Memory B cell (primary cell): ENCODE measurements around the gene ACE.

Experiments
- ATAC-seq: fragments of 150-1000 bp; cut with Tn5 transposase; 2 replicates; pipeline ENCODE4 v1.10.0; 2021; ENCODE audit warnings: low read depth, mild to moderate bottlenecking, moderate library complexity
- DNase-seq, 2 donors: peaks; one replicate each; pipeline ENCODE4 v3.0.0; 2022; ENCODE audit warnings: low spot score in 2 of 2
- H3K27ac Mint-ChIP-seq: one replicate; pipeline ENCODE4 v1.8.0; 2022; ENCODE audit warnings: mild to moderate bottlenecking, moderate library complexity, mixed read lengths
- H3K27me3 Mint-ChIP-seq: one replicate; pipeline ENCODE4 v1.8.0; 2022; ENCODE audit warnings: mixed read lengths
- H3K36me3 Mint-ChIP-seq: one replicate; pipeline ENCODE4 v1.8.0; 2022; ENCODE audit warnings: mild to moderate bottlenecking, mixed read lengths
- H3K4me1 Mint-ChIP-seq: one replicate; pipeline ENCODE4 v1.8.0; 2022; ENCODE audit warnings: mixed read lengths
- H3K4me3 Mint-ChIP-seq: one replicate; pipeline ENCODE4 v1.8.0; 2022; ENCODE audit warnings: mild to moderate bottlenecking, moderate library complexity, mixed read lengths
- H3K9me3 Mint-ChIP-seq: one replicate; pipeline ENCODE4 v1.8.0; 2022; ENCODE audit warnings: mixed read lengths

ACE gene

GRCh38 chr17:63439687-63440086 is 37.2 kb upstream of the ACE start:
- Mint-ChIP-seq H3K27me3 (no peaks in the 10 kb centered on the region), H3K4me3 (peak overlapping the region; percentile 33), H3K27ac (peak overlapping the region; percentile 73), H3K9me3 (no peaks in the 10 kb centered on the region), H3K36me3 (no peaks in the 10 kb centered on the region), H3K4me1 (peaks cover 10% of the 10 kb centered on the region)
- DNase-seq, result no peak
- ATAC-seq, result no peak

- Mint-ChIP-seq H3K36me3 (no peaks in the 10 kb centered on the region), H3K27ac (peak overlapping the region; percentile 73), H3K9me3 (no peaks in the 10 kb centered on the region), H3K4me3 (peak overlapping the region; percentile 33), H3K4me1 (peaks cover 12% of the 10 kb centered on the region), H3K27me3 (no peaks in the 10 kb centered on the region)
- no peak for ATAC-seq
- DNase-seq, result no peak
Observed at GRCh38 chr17:63440127-63440769, 36.6 kb upstream of the ACE start.

- peaks cover 12% of the 10 kb centered on the region for H3K4me1 Mint-ChIP-seq
- peak overlapping the region; percentile 73 for H3K27ac Mint-ChIP-seq
- H3K27me3 Mint-ChIP-seq, result no peaks in the 10 kb centered on the region
- no peak overlapping the region for H3K4me3 Mint-ChIP-seq
- no peak for ATAC-seq
- H3K36me3 Mint-ChIP-seq, result no peaks in the 10 kb centered on the region
- H3K9me3 Mint-ChIP-seq, result no peaks in the 10 kb centered on the region
- no peak for DNase-seq
Observed at GRCh38 chr17:63440770-63441335, 36.0 kb upstream of the ACE start.

- no peak for ATAC-seq
- no peak for DNase-seq
- H3K4me3 Mint-ChIP-seq, result no peak overlapping the region
- H3K27ac Mint-ChIP-seq, result no peak overlapping the region
- no peaks in the 10 kb centered on the region for H3K36me3 Mint-ChIP-seq
- no peaks in the 10 kb centered on the region for H3K27me3 Mint-ChIP-seq
- H3K4me1 Mint-ChIP-seq, result peaks cover 12% of the 10 kb centered on the region
- no peaks in the 10 kb centered on the region for H3K9me3 Mint-ChIP-seq
Observed at GRCh38 chr17:63441654-63442053, 35.2 kb upstream of the ACE start.

DNA sequence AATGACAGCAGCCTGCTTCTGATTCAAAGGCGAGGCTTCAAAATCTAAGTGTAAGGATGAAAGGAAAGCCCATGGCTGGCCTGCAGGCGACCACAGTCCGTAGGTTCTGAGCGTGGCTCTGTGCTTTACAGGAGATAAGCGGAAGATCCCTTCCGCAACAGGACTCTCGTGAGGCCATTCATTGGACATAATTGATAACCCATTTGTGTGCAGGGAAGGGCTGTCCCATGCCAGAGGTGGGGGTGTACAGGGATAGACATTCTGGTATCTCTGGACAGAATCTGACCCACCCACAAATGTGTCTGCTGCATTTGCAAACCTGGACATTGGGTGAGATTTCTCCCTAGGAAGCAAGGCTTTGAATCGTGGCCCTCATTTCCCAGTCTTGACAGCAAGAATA is 34.8 kb upstream of the ACE start:
- no peak overlapping the region for H3K4me3 Mint-ChIP-seq
- ATAC-seq, result no peak
- no peaks in the 10 kb centered on the region for H3K27me3 Mint-ChIP-seq
- H3K9me3 Mint-ChIP-seq, result no peaks in the 10 kb centered on the region
- DNase-seq, result no peak
- H3K27ac Mint-ChIP-seq, result no peak overlapping the region
- peaks cover 15% of the 10 kb centered on the region for H3K4me1 Mint-ChIP-seq
- H3K36me3 Mint-ChIP-seq, result no peaks in the 10 kb centered on the region

DNA sequence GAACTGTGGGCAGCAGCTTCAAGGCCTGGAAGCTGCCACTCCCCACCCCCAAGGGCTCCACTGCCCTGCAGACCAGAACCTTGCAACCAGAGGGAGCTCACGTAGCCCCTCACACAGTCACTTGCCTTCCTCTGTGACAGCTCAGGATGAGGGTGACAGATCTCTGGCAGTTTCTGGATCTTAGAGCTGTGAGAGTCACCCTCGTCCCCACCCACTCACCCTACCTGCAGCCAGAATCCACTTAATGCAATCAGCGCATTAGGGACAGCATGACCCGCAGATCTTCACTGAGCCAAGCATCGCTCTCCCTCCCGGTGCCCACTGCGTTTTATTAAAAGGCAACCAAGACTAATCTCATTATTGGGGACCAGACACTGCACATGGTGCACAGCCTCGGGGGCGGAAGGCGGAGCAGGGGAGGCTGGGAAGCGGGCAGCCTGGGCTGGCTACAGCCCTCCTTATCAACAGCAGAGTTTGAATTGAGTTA is 34.3 kb upstream of the ACE start:
- Mint-ChIP-seq H3K4me1 (peaks cover 17% of the 10 kb centered on the region), H3K27ac (no peak overlapping the region), H3K4me3 (no peak overlapping the region), H3K27me3 (no peaks in the 10 kb centered on the region), H3K36me3 (no peaks in the 10 kb centered on the region), H3K9me3 (no peaks in the 10 kb centered on the region)
- DNase-seq (no peak), ATAC-seq (no peak)

DNA sequence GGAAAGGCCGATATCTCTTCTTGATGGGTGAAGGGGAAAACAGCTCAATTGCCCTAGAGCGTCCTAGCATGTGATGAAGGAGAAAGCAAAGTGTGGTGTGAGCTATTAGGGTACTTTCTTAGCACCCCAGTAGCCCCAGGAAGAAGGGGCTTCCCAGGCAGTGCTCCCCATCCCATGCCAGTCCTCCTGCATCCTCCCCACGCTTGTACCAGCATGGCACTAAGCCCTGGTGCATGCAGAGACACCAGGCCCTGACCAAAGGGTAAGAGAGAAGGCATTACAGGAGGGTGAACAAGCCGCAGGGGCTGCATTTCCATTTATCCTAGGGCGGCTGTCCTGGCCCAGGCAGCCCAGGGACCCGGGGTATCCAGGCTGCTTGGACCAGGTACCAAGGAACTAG is 33.8 kb upstream of the ACE start:
- H3K36me3 Mint-ChIP-seq, result no peaks in the 10 kb centered on the region
- no peaks in the 10 kb centered on the region for H3K9me3 Mint-ChIP-seq
- DNase-seq (no peak), ATAC-seq (no peak)
- no peak overlapping the region for H3K27ac Mint-ChIP-seq
- peaks cover 17% of the 10 kb centered on the region for H3K4me1 Mint-ChIP-seq
- H3K27me3 Mint-ChIP-seq, result no peaks in the 10 kb centered on the region
- no peak overlapping the region for H3K4me3 Mint-ChIP-seq

DNA sequence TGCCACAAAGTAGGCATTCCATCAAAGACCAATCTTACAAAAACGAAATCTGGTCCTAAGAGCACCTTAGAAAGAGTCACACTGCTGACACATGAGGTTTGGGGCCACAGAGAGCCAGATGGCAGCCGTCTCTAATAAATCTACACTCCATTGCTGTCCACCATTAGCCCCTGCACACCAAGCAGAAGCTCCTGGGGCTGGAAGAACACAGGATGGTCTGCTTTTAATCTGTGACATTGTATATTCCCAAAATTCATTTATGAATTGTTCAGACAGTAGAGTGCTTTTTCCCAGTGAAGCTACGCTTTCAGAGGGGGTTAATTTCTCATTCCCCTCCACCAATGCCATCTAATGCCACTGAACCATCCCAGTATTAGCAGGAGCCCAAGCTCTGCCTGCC is 32.4 kb upstream of the ACE start:
- Mint-ChIP-seq H3K27ac (peak overlapping the region; percentile 94), H3K4me1 (peaks cover 17% of the 10 kb centered on the region), H3K9me3 (no peaks in the 10 kb centered on the region), H3K27me3 (no peaks in the 10 kb centered on the region), H3K36me3 (no peaks in the 10 kb centered on the region), H3K4me3 (peak overlapping the region; percentile 85)
- ATAC-seq (no peak), DNase-seq (no peak)

- H3K4me1 Mint-ChIP-seq, result peaks cover 11% of the 10 kb centered on the region
- H3K9me3 Mint-ChIP-seq, result no peaks in the 10 kb centered on the region
- DNase-seq (no peak), ATAC-seq (no peak)
- peak overlapping the region; percentile 85 for H3K4me3 Mint-ChIP-seq
- H3K27ac Mint-ChIP-seq, result peak overlapping the region; percentile 94
- H3K27me3 Mint-ChIP-seq, result no peaks in the 10 kb centered on the region
- H3K36me3 Mint-ChIP-seq, result no peaks in the 10 kb centered on the region
Observed at GRCh38 chr17:63445065-63445464, 31.8 kb upstream of the ACE start.

DNA sequence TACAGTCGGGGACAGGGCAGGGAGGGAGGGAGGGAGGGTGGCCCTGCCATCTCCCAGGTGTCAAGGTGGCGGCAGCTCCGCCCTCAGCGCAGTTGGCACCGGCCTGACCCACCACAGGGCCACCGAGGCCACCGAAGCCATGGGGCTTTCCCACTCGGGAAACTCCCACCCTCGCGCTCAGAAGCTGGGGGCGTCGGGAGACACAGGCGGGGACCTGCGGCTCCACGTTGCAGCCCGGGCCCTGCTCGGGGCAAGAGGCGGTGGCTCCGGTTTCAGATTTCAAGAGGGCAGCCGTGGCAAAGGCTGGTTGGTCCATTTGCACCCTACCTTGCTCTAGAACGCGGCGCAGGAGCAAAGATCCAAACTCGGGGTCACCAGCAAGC is 31.3 kb upstream of the ACE start:
- Mint-ChIP-seq H3K27ac (peak overlapping the region; percentile 94), H3K36me3 (no peaks in the 10 kb centered on the region), H3K4me1 (peaks cover 7% of the 10 kb centered on the region), H3K27me3 (no peaks in the 10 kb centered on the region), H3K9me3 (no peaks in the 10 kb centered on the region), H3K4me3 (peak overlapping the region; percentile 85)
- DNase-seq (peak; percentile 63 to 69), ATAC-seq (peak; percentile 67)

- peak within 1 kb of the TSS; percentile 94 for H3K27ac Mint-ChIP-seq
Observed at GRCh38 chr17:63445954-63446752, 30.7 kb upstream of the ACE start, which contains the start of gene CYB561. TSS of gene CYB561 (minus strand) at chr17:63446306. CDS start at chr17:63437547, 8,759 bp downstream.

GRCh38 chr17:63446753-63447470 is 29.9 kb upstream of the ACE start:
- H3K27me3 Mint-ChIP-seq, result no peaks in the 10 kb centered on the region
- H3K9me3 Mint-ChIP-seq, result no peaks in the 10 kb centered on the region
- peak overlapping the region; percentile 74 for H3K4me3 Mint-ChIP-seq
- ATAC-seq, result peak; percentile 4
- no peaks in the 10 kb centered on the region for H3K36me3 Mint-ChIP-seq
- peaks cover 7% of the 10 kb centered on the region for H3K4me1 Mint-ChIP-seq
- peak; percentile 42 to 64 for DNase-seq
- H3K27ac Mint-ChIP-seq, result peak overlapping the region; percentile 94

More at GRCh38 chr17:63445954-63446752, 30.7 kb upstream of the ACE start, which contains the start of gene CYB561:
- ATAC-seq, result peak; percentile 71
- DNase-seq, result peak; percentile 88 to 90
- H3K36me3 Mint-ChIP-seq, result no peaks in the 10 kb centered on the region
- peaks cover 7% of the 10 kb centered on the region for H3K4me1 Mint-ChIP-seq
- no peaks in the 10 kb centered on the region for H3K27me3 Mint-ChIP-seq
- H3K4me3 Mint-ChIP-seq, result peak within 1 kb of the TSS; percentile 85
- H3K9me3 Mint-ChIP-seq, result no peaks in the 10 kb centered on the region

GRCh38 chr17:63447471-63448009 is 29.3 kb upstream of the ACE start:
- peak overlapping the region; percentile 74 for H3K4me3 Mint-ChIP-seq
- H3K27me3 Mint-ChIP-seq, result no peaks in the 10 kb centered on the region
- peak overlapping the region; percentile 94 for H3K27ac Mint-ChIP-seq
- H3K36me3 Mint-ChIP-seq, result no peaks in the 10 kb centered on the region
- DNase-seq (no peak), ATAC-seq (no peak)
- H3K4me1 Mint-ChIP-seq, result peaks cover 7% of the 10 kb centered on the region
- no peaks in the 10 kb centered on the region for H3K9me3 Mint-ChIP-seq
